Trophoblast cell (in vitro differentiated cells and primary cell): ENCODE results near the gene PRKCE.

ENCODE experiments used
- DNase-seq, 2 donors: peaks; one replicate each; pipeline ENCODE4 v3.0.0-alpha.2; 2016
- H2AFZ ChIP-seq: 2 replicates; pipeline ENCODE4 v1.6.1; 2013; ENCODE audit warnings: low read length, moderate library complexity, mild to moderate bottlenecking; ENCODE audit not compliant: insufficient read depth, poor library complexity
- H2AK5ac ChIP-seq: 2 replicates; pipeline ENCODE4 v1.6.1; 2013; ENCODE audit warnings: mild to moderate bottlenecking, low read length
- H2BK120ac ChIP-seq: 2 replicates; pipeline ENCODE4 v1.6.1; 2013; ENCODE audit warnings: low read length, mild to moderate bottlenecking, moderate library complexity; ENCODE audit not compliant: insufficient read depth, poor library complexity
- H2BK12ac ChIP-seq: 2 replicates; pipeline ENCODE4 v1.6.1; 2013; ENCODE audit warnings: mild to moderate bottlenecking, low read length, moderate library complexity
- H2BK5ac ChIP-seq: 2 replicates; pipeline ENCODE4 v1.6.1; 2013; ENCODE audit warnings: low read length, low read depth, moderate library complexity, mild to moderate bottlenecking; ENCODE audit not compliant: poor library complexity
- H3K14ac ChIP-seq: 2 replicates; pipeline ENCODE4 v1.6.1; 2013; ENCODE audit warnings: mild to moderate bottlenecking, low read length
- H3K18ac ChIP-seq: 2 replicates; pipeline ENCODE4 v1.6.1; 2013; ENCODE audit warnings: mild to moderate bottlenecking, low read length
- H3K23ac ChIP-seq: 2 replicates; pipeline ENCODE4 v1.6.1; 2013; ENCODE audit warnings: low read length
- H3K27ac ChIP-seq: 2 replicates; pipeline ENCODE4 v1.5.1; 2013; ENCODE audit warnings: low read depth, mild to moderate bottlenecking, inconsistent platforms, low read length, moderate library complexity
- H3K27me3 ChIP-seq: 2 replicates; pipeline ENCODE4 v1.6.1; 2013; ENCODE audit warnings: inconsistent platforms, mild to moderate bottlenecking, low read length, moderate library complexity; ENCODE audit not compliant: insufficient read depth
- H3K36me3 ChIP-seq, 2 experiments: 1 replicate in 1 of 2; 2 replicates in 1 of 2; pipeline ENCODE4 v1.6.1; 2013; ENCODE audit warnings: low read length in 2 of 2, mild to moderate bottlenecking in 2 of 2, moderate library complexity in 1 of 2; ENCODE audit not compliant: insufficient read depth in 2 of 2, control insufficient read depth in 1 of 2
- H3K4ac ChIP-seq: 2 replicates; pipeline ENCODE4 v1.6.1; 2013; ENCODE audit warnings: low read depth, mild to moderate bottlenecking, low read length, moderate library complexity
- H3K4me1 ChIP-seq, 2 experiments: 1 replicate in 1 of 2; 2 replicates in 1 of 2; pipeline ENCODE4 v1.6.1; 2013; ENCODE audit warnings: low read length in 2 of 2, mild to moderate bottlenecking in 2 of 2, moderate library complexity in 1 of 2; ENCODE audit not compliant: insufficient read depth in 2 of 2, control insufficient read depth in 1 of 2
- H3K4me2 ChIP-seq: 2 replicates; pipeline ENCODE4 v1.6.1; 2013; ENCODE audit warnings: inconsistent platforms, mild to moderate bottlenecking, low read length, moderate library complexity
- H3K4me3 ChIP-seq: 2 replicates; pipeline ENCODE4 v1.5.1; 2013; ENCODE audit warnings: mild to moderate bottlenecking, low read depth, low read length, inconsistent platforms
- H3K79me1 ChIP-seq: one replicate; pipeline ENCODE4 v1.6.1; 2013; ENCODE audit warnings: low read length
- H3K79me2 ChIP-seq: 2 replicates; pipeline ENCODE4 v1.6.1; 2013; ENCODE audit warnings: low read length, mild to moderate bottlenecking; ENCODE audit not compliant: control insufficient read depth, insufficient read depth, poor library complexity
- H3K9ac ChIP-seq: 2 replicates; pipeline ENCODE4 v1.6.1; 2013; ENCODE audit warnings: mild to moderate bottlenecking, low read length
- H3K9me3 ChIP-seq: 2 replicates; pipeline ENCODE4 v1.6.1; 2013; ENCODE audit warnings: low read depth, mild to moderate bottlenecking, control low read depth, inconsistent platforms, low read length; ENCODE audit not compliant: insufficient read depth
- H4K12ac ChIP-seq: 2 replicates; pipeline ENCODE4 v1.6.1; 2013; ENCODE audit warnings: low read depth, mild to moderate bottlenecking, low read length, moderate library complexity
- H4K8ac ChIP-seq: 2 replicates; pipeline ENCODE4 v1.6.1; 2013; ENCODE audit warnings: low read depth, mild to moderate bottlenecking, low read length, moderate library complexity
- H4K91ac ChIP-seq: one replicate; pipeline ENCODE4 v1.6.1; 2013; ENCODE audit warnings: low read depth, mild to moderate bottlenecking, low read length, moderate library complexity
- WGBS: extraction: QIAGEN DNeasy Blood & Tissue Kit; methylation state at CpG from one replicate; pipeline ENCODE4 v1.1.7; 2013; ENCODE audit warnings: missing lambda C conversion rate; ENCODE audit not compliant: insufficient read length, insufficient coverage; ENCODE audit errors: extremely low coverage; 5-methylcytosine and 5-hydroxymethylcytosine counted together

PRKCE gene

GRCh38 chr2:45768208-45768607, 116.7 kb downstream of the PRKCE start:
- Histone ChIP-seq H3K36me3 (no peaks in the 10 kb centered on the region), H4K8ac (no peak overlapping the region), H3K23ac (no peak overlapping the region), H3K79me2 (no peaks in the 10 kb centered on the region), H3K4me2 (no peak overlapping the region), H3K4me3 (no peak overlapping the region), H2AK5ac (no peak overlapping the region), H3K79me1 (no peaks in the 10 kb centered on the region), H2BK12ac (no peak overlapping the region), H4K12ac (no peak overlapping the region), H3K27ac (no peak overlapping the region), H3K9ac (no peak overlapping the region), H3K4me1 (no peaks in the 10 kb centered on the region), H3K18ac (no peak overlapping the region), H3K14ac (no peak overlapping the region), H4K91ac (no peak overlapping the region), H3K27me3 (no peaks in the 10 kb centered on the region), H2AFZ (no peak overlapping the region), H2BK5ac (no peak overlapping the region), H3K9me3 (no peaks in the 10 kb centered on the region), H2BK120ac (no peak overlapping the region), H3K4ac (no peak overlapping the region)
- no CpG with 5 or more reads among the region's 3 CpGs for WGBS
- no peak for DNase-seq

- Histone ChIP-seq H2BK12ac (no peak overlapping the region), H4K91ac (no peak overlapping the region), H3K18ac (no peak overlapping the region), H3K23ac (no peak overlapping the region), H2AK5ac (no peak overlapping the region), H2AFZ (no peak overlapping the region), H3K9ac (no peak overlapping the region), H3K4me2 (no peak overlapping the region), H3K27ac (no peak overlapping the region), H3K79me1 (no peaks in the 10 kb centered on the region), H2BK120ac (no peak overlapping the region), H3K4me1 (no peaks in the 10 kb centered on the region), H4K12ac (no peak overlapping the region), H2BK5ac (no peak overlapping the region), H3K9me3 (no peaks in the 10 kb centered on the region), H3K79me2 (no peaks in the 10 kb centered on the region), H3K36me3 (no peaks in the 10 kb centered on the region), H3K14ac (no peak overlapping the region), H3K4ac (no peak overlapping the region), H3K4me3 (no peak overlapping the region), H4K8ac (no peak overlapping the region), H3K27me3 (no peaks in the 10 kb centered on the region)
- DNase-seq: no peak
- no CpG with 5 or more reads among the region's 2 CpGs for WGBS
Observed at GRCh38 chr2:45769056-45769455, 117.6 kb downstream of the PRKCE start.

- no peaks in the 10 kb centered on the region for H3K27me3 ChIP-seq
- no peaks in the 10 kb centered on the region for H3K79me2 ChIP-seq
- no peak overlapping the region for H4K12ac ChIP-seq
- no peak overlapping the region for H3K4me2 ChIP-seq
- H3K36me3 ChIP-seq: no peaks in the 10 kb centered on the region
- no peak overlapping the region for H2BK5ac ChIP-seq
- no peaks in the 10 kb centered on the region for H3K79me1 ChIP-seq
- H3K9ac ChIP-seq: peak overlapping the region; percentile 4
- no CpG with 5 or more reads among the region's 15 CpGs for WGBS
- no peak overlapping the region for H3K18ac ChIP-seq
- no peak overlapping the region for H3K4ac ChIP-seq
- H3K4me1 ChIP-seq: no peaks in the 10 kb centered on the region
- H4K8ac ChIP-seq: no peak overlapping the region
- H2BK12ac ChIP-seq: no peak overlapping the region
- no peak overlapping the region for H2AFZ ChIP-seq
- H2AK5ac ChIP-seq: no peak overlapping the region
- H4K91ac ChIP-seq: no peak overlapping the region
- no peak overlapping the region for H3K23ac ChIP-seq
- H3K9me3 ChIP-seq: no peaks in the 10 kb centered on the region
- no peak overlapping the region for H3K27ac ChIP-seq
- H3K14ac ChIP-seq: no peak overlapping the region
- no peak for DNase-seq
- no peak overlapping the region for H2BK120ac ChIP-seq
- H3K4me3 ChIP-seq: no peak overlapping the region
Observed at GRCh38 chr2:45769854-45770576, 118.5 kb downstream of the PRKCE start.

GRCh38 chr2:45770811-45771210, 119.3 kb downstream of the PRKCE start:
- no peak overlapping the region for H3K14ac ChIP-seq
- no peak overlapping the region for H3K18ac ChIP-seq
- no peak overlapping the region for H4K91ac ChIP-seq
- H3K4me2 ChIP-seq: no peak overlapping the region
- H2BK120ac ChIP-seq: no peak overlapping the region
- H3K23ac ChIP-seq: no peak overlapping the region
- WGBS: no CpG with 5 or more reads among the region's 1 CpG
- DNase-seq: no peak
- no peaks in the 10 kb centered on the region for H3K79me1 ChIP-seq
- H2AFZ ChIP-seq: no peak overlapping the region
- no peaks in the 10 kb centered on the region for H3K27me3 ChIP-seq
- H2BK12ac ChIP-seq: no peak overlapping the region
- H2BK5ac ChIP-seq: no peak overlapping the region
- H3K4ac ChIP-seq: no peak overlapping the region
- no peak overlapping the region for H3K4me3 ChIP-seq
- no peak overlapping the region for H3K27ac ChIP-seq
- no peaks in the 10 kb centered on the region for H3K79me2 ChIP-seq
- H4K8ac ChIP-seq: no peak overlapping the region
- H3K9ac ChIP-seq: no peak overlapping the region
- H3K36me3 ChIP-seq: no peaks in the 10 kb centered on the region
- no peak overlapping the region for H4K12ac ChIP-seq
- no peak overlapping the region for H2AK5ac ChIP-seq
- H3K9me3 ChIP-seq: no peaks in the 10 kb centered on the region
- no peaks in the 10 kb centered on the region for H3K4me1 ChIP-seq
